IPS-18a (cell line): ENCODE measurements around the gene GUCD1.
"Not testable (repeated sequence)": the region's sequence is repeated elsewhere in the genome, so short reads cannot be mapped to it uniquely, and the experiment has no call there.

ENCODE experiments used
- H3K27ac ChIP-seq: one replicate; pipeline ENCODE4 v1.5.1; 2013; ENCODE audit warnings: low read length
- H3K27me3 ChIP-seq: one replicate; pipeline ENCODE4 v1.6.1; 2013; ENCODE audit warnings: mild to moderate bottlenecking, low read length; ENCODE audit not compliant: control insufficient read depth, insufficient read depth
- H3K36me3 ChIP-seq: one replicate; pipeline ENCODE4 v1.6.1; 2013; ENCODE audit warnings: low read depth, low read length; ENCODE audit not compliant: control insufficient read depth
- H3K4me1 ChIP-seq: one replicate; pipeline ENCODE4 v1.6.1; 2013; ENCODE audit warnings: low read depth, low read length; ENCODE audit not compliant: control insufficient read depth
- H3K4me3 ChIP-seq: one replicate; pipeline ENCODE4 v1.5.1; 2013; ENCODE audit warnings: low read length
- H3K9ac ChIP-seq: one replicate; pipeline ENCODE4 v1.6.1; 2013; ENCODE audit warnings: mild to moderate bottlenecking, low read length, moderate library complexity
- H3K9me3 ChIP-seq: one replicate; pipeline ENCODE4 v1.6.1; 2013; ENCODE audit warnings: low read depth, low read length; ENCODE audit not compliant: control insufficient read depth

GUCD1 gene

GRCh38 chr22:24553597-24554312 lies 1.2 kb downstream of the GUCD1 start:
- peak overlapping the region; percentile 93 for H3K4me3 ChIP-seq
- H3K27me3 ChIP-seq = no peaks in the 10 kb centered on the region
- peaks cover 20% of the 10 kb centered on the region for H3K36me3 ChIP-seq
- no peaks in the 10 kb centered on the region for H3K9me3 ChIP-seq
- no peak overlapping the region for H3K27ac ChIP-seq
- peak overlapping the region; percentile 93 for H3K9ac ChIP-seq
- H3K4me1 ChIP-seq = peaks cover 13% of the 10 kb centered on the region

GRCh38 chr22:24552503-24553286 lies 2.2 kb downstream of the GUCD1 start:
- not testable (repeated sequence) for H3K9me3 ChIP-seq, H3K4me3 ChIP-seq, H3K27ac ChIP-seq, H3K27me3 ChIP-seq, H3K9ac ChIP-seq
- Histone ChIP-seq H3K4me1 (peaks cover 13% of the 10 kb centered on the region), H3K36me3 (peaks cover 16% of the 10 kb centered on the region)

GRCh38 chr22:24550902-24551435 lies 4.0 kb downstream of the GUCD1 start:
- peaks cover 7% of the 10 kb centered on the region for H3K4me1 ChIP-seq
- H3K9ac ChIP-seq = no peak overlapping the region
- H3K27me3 ChIP-seq = no peaks in the 10 kb centered on the region
- no peaks in the 10 kb centered on the region for H3K9me3 ChIP-seq
- H3K4me3 ChIP-seq = no peak overlapping the region
- H3K27ac ChIP-seq = no peak overlapping the region
- H3K36me3 ChIP-seq = peaks cover 28% of the 10 kb centered on the region

- peaks cover 7% of the 10 kb centered on the region for H3K4me1 ChIP-seq
- no peak overlapping the region for H3K9ac ChIP-seq
- no peak overlapping the region for H3K4me3 ChIP-seq
- H3K27me3 ChIP-seq = no peaks in the 10 kb centered on the region
- H3K9me3 ChIP-seq = no peaks in the 10 kb centered on the region
- H3K27ac ChIP-seq = no peak overlapping the region
- H3K36me3 ChIP-seq = peaks cover 28% of the 10 kb centered on the region
Observed at GRCh38 chr22:24550028-24550901, 4.7 kb downstream of the GUCD1 start.

- Histone ChIP-seq H3K36me3 (peaks cover 35% of the 10 kb centered on the region), H3K27ac (no peak overlapping the region), H3K4me1 (peaks cover 2% of the 10 kb centered on the region), H3K9me3 (no peaks in the 10 kb centered on the region), H3K9ac (no peak overlapping the region), H3K27me3 (no peaks in the 10 kb centered on the region), H3K4me3 (no peak overlapping the region)
Observed at GRCh38 chr22:24548812-24549211, 6.1 kb downstream of the GUCD1 start.

- peaks cover 59% of the 10 kb centered on the region for H3K36me3 ChIP-seq
- H3K9ac ChIP-seq = no peak overlapping the region
- no peak overlapping the region for H3K27ac ChIP-seq
Observed at GRCh38 chr22:24543679-24544243, 11.2 kb downstream of the GUCD1 start.

GRCh38 chr22:24543185-24543601 lies 11.7 kb downstream of the GUCD1 start:
- H3K27ac ChIP-seq = no peak overlapping the region
- no peak overlapping the region for H3K9ac ChIP-seq
- no peak overlapping the region for H3K4me3 ChIP-seq
- no peaks in the 10 kb centered on the region for H3K9me3 ChIP-seq
- no peaks in the 10 kb centered on the region for H3K27me3 ChIP-seq
- H3K36me3 ChIP-seq = peaks cover 56% of the 10 kb centered on the region
- no peaks in the 10 kb centered on the region for H3K4me1 ChIP-seq

More at GRCh38 chr22:24543679-24544243, 11.2 kb downstream of the GUCD1 start:
- Histone ChIP-seq H3K4me1 (no peaks in the 10 kb centered on the region), H3K9me3 (no peaks in the 10 kb centered on the region), H3K27me3 (no peaks in the 10 kb centered on the region), H3K4me3 (no peak overlapping the region)

GRCh38 chr22:24542641-24543040 lies 12.3 kb downstream of the GUCD1 start:
- Histone ChIP-seq H3K27ac (no peak overlapping the region), H3K4me1 (no peaks in the 10 kb centered on the region), H3K9ac (no peak overlapping the region), H3K4me3 (no peak overlapping the region), H3K36me3 (peaks cover 51% of the 10 kb centered on the region), H3K27me3 (no peaks in the 10 kb centered on the region), H3K9me3 (no peaks in the 10 kb centered on the region)

GRCh38 chr22:24541681-24542515 lies 13.0 kb downstream of the GUCD1 start:
- no peak overlapping the region for H3K4me3 ChIP-seq
- peaks cover 44% of the 10 kb centered on the region for H3K36me3 ChIP-seq
- H3K9ac ChIP-seq = no peak overlapping the region
- no peaks in the 10 kb centered on the region for H3K9me3 ChIP-seq
- H3K27me3 ChIP-seq = no peaks in the 10 kb centered on the region
- no peak overlapping the region for H3K27ac ChIP-seq
- no peaks in the 10 kb centered on the region for H3K4me1 ChIP-seq

GRCh38 chr22:24540470-24540869 lies 14.5 kb downstream of the GUCD1 start:
- H3K9ac ChIP-seq = no peak overlapping the region
- H3K9me3 ChIP-seq = no peaks in the 10 kb centered on the region
- H3K4me3 ChIP-seq = no peak overlapping the region
- no peaks in the 10 kb centered on the region for H3K27me3 ChIP-seq
- no peak overlapping the region for H3K27ac ChIP-seq
- H3K4me1 ChIP-seq = no peaks in the 10 kb centered on the region
- peaks cover 37% of the 10 kb centered on the region for H3K36me3 ChIP-seq
